ENCODE data around the gene NBPF6.
"Not testable (repeated sequence)": the region's sequence is repeated elsewhere in the genome, so short reads cannot be mapped to it uniquely, and the experiment has no call there.

The NBPF6 gene

DNA sequence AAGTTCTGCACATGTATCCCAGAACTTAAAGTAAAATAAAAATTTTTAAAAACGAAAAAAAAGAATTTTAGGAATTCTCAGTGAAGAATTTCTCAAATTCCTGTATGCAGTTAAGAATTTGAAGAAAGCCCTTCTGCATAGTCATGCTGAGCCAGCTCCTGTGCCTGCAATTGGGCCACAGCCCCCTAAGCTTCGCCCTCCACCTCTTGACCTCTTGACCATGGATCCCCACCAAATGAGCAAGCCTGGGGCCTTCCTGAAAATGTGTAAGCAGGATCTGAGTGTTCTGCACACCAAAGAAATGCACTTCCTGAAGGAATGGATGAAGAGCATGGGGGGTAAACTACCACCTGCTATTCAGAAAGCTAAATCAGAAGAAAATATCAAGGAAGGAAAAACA lies 52.0 kb downstream of the NBPF6 start:
- no peak for DNase-seq (ENCODE audit: low spot score)

DNA sequence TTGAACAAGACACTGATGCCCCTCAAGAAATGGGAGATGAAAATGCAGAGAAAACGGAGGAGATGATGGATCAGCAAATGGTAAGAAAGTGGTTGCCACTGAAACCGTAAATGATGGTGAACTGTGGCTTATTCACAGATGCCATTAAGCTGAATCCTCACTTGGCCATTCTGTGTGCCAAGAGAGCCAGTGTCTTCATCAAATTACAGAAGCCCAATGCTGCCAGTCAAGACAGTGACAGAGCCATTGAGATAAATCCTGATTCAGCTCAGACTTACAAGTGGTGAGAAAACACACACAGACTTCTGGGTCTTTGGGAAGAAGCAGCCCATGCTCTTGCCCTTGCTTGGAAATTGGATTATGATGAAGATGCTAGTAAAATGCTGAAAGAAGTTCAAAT lies 52.5 kb downstream of the NBPF6 start:
- no peak for DNase-seq (ENCODE audit: low spot score)

DNA sequence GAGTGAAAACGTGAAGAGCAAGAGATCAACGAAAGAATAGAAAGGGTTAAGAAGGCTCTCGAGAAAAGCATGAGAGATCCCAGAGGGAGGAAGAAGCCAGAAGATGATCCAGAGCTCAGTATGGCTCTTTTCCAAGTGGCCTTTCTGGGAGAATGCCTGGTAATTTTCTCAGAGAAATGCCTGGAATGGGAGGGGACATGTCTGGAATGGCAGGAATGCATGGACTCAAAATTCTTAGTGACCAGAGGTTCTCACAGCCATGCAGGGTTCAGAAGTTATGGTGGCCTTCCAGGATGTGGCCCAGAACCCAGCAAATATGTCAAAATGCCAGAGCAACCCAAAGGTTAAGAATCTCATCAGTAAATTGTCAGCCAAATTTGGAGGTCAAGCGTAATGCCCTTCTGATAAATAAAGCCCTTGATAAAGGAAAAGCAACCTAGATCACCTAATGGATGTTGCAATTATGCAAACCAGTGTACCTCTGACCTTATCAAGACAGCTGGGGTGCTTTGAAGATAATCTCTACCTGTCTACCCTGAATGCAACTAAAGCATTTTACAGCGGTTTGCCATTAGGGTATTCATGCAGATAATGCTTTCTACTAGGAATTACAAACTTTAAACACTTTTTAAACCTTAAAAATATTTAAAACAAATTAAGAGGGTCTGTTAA lies 53.1 kb downstream of the NBPF6 start:
- no peak for DNase-seq (ENCODE audit: low spot score)

DNA sequence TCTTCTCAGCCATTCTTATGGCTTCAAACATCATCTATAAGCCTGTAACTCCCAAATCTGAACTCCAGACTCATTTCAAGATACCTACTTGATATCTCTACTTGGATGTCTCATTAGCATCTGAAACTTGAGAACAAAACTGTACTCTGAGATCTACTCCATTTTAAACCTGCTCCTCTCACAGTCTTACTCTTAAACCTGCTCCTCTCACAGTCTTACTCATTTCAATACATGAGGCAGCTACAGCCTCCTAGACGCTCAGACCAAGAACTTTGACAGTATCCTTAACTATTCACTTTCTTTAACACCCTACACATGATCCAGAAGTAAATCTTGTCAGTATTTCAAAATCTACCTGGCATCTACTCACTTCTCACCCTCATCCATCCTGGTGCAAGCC lies 54.3 kb downstream of the NBPF6 start:
- DNase-seq (ENCODE audit: low spot score) = no peak

DNA sequence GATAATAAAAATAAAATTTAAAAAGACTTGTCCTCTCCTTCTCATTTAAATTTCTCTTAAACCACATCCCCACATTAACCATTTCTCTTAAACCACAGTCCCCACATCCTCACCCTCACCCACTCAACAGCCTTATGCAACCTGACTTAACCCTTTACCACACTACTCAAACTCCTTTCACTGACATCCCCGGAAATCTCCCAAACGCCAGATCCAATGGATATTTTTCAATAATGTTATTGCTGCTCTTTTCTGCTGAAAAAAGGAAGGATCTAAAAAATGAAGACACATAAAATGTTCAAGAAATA lies 55.6 kb downstream of the NBPF6 start:
- peak; percentile 25 for DNase-seq (ENCODE audit: low spot score)

DNA sequence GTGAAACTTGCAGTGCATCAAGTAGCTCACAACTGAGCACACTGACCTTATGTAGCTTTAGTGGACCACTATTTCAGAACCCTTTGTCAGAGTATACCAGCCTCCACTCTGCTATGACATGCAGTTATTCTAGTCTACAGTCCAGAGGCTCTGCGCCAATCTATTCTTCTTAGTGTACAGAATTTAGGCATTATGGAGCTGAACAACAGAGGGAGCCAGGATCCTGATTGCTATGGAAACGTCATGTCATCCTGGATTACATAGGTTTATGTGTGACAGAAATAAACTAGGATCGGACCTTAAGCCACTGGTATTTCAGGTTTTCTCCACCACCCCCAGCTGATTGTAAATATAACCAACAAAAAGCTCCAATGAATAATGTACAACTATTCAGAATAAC lies 61.6 kb downstream of the NBPF6 start:
- DNase-seq (ENCODE audit: low spot score) = no peak

DNA sequence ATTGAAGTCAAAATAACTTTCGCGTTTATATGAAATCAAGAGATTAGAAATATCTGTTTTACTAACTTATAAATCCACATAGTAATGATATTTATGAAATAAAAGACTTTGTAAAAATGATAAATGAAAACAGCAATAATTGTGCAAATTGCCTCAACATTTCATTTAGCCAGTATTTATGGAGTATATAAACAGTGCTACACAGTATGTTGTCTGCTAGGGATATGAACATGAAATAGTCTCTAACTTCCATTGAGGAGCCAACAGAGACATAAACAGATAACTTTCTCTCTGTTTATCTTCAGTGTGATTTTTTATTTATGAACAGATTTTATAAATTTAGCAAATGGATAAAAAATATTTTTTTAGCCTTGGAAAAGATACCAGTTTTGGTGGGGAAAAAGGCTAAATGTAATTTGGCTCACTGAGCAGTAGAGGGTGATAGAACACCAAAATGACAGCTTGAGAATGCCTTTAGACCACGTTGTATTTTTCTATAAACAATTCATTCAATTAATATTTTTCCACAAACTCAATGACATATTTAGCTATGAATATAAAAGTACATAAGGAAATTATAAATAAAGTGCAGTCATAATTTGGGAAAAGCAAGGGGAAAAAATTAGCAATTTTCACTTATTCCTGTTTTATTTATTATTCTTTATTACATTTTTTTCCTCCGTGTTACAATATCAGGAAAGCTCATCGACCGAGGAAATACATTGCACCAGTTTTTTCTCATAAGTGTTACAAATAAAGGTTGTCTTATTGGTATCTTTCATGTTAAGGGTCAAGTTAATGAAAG lies 62.3 kb downstream of the NBPF6 start:
- DNase-seq (ENCODE audit: low spot score) = peak; percentile 61

DNA sequence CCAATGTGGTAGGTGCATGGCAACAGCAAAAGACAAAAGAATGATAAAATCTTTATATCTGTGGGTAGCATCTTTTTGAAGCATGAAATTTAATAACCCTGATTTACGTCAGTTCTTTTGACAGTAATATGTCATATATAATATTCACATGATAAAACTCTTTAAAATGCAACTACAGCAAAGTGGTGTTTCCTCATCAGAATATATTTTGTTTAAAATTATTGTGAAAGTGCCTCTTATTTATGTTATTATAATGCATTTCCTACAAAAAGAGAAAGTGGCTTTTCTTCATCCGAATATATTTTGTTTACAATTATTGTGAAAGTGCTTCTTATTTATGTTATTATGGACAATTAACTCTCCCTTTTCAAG lies 62.9 kb downstream of the NBPF6 start:
- no peak for DNase-seq (ENCODE audit: low spot score)

DNA sequence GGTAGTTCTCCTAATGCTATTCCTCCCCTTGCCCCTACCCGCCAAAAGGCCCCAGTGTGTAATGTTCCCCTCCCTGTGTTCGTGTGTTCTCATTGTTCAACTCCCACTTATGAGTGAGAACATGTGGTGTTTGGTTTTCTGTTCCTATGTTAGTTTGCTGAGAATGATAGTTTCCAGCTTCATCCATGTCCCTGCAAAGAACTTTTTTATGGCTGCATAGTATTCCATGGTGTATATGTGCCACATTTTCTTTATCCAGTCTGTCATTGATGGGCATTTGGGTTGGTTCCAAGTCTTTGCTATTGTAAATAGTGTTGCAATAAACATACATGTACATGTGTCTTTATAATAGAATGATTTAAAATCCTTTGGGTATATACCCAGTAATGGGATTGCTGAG lies 63.8 kb downstream of the NBPF6 start:
- not testable (repeated sequence) for DNase-seq (ENCODE audit: low spot score)

DNA sequence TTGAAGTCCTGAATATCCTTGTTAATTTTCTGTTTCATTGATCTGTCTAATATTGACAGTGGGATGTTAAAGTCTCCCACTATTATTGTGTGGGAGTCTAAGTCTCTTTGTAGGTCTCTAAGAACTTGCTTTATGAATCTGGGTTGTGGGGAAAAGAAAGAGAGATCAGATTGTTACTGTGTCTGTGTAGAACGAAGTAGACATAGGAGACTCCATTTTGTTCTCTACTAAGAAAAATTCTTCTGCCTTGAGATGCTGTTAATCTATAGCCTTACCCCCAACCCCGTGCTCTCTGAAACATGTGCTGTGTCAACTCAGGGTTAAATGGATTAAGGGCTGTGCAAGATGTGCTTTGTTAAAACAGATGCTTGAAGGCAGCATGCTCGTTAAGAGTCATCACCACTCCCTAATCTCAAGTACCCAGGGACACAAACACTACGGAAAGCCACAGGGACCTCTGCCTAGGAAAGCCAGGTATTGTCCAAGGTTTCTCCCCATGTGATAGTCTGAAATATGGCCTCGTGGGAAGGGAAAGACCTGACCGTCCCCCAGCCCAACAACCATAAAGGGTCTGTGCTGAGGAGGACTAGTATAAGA lies 67.3 kb downstream of the NBPF6 start:
- DNase-seq (ENCODE audit: low spot score) = not testable (repeated sequence)

Measured in CD4-positive, alpha-beta T cell treated with Interleukin-15 for 4 hours (primary cell).